Bronchus fibroblast of lung (primary cell): ENCODE results near the gene NDUFS8. TPM values are rescaled to one million over a fixed set of nuclear protein-coding genes. Genes with fewer than 3 reads are reported as not detected.

Source experiments
- total RNA-seq: library from RNA; depleted of rRNA; stranded (reverse); fragments of >200 nt; gene quantifications from 2 replicates; pipeline ENCODE4 v1.2.3, GENCODE V29; 2015

NDUFS8 gene
- total RNA-seq: 277 and 294 TPM in 2 replicates

GRCh38 chr11:68030318-68031143 lies at the start of gene NDUFS8:
Gene NDUFS8, plus strand, starts transcription at chr11:68030681. Its CDS starts 1,471 bp downstream, at chr11:68032152.

DNA sequence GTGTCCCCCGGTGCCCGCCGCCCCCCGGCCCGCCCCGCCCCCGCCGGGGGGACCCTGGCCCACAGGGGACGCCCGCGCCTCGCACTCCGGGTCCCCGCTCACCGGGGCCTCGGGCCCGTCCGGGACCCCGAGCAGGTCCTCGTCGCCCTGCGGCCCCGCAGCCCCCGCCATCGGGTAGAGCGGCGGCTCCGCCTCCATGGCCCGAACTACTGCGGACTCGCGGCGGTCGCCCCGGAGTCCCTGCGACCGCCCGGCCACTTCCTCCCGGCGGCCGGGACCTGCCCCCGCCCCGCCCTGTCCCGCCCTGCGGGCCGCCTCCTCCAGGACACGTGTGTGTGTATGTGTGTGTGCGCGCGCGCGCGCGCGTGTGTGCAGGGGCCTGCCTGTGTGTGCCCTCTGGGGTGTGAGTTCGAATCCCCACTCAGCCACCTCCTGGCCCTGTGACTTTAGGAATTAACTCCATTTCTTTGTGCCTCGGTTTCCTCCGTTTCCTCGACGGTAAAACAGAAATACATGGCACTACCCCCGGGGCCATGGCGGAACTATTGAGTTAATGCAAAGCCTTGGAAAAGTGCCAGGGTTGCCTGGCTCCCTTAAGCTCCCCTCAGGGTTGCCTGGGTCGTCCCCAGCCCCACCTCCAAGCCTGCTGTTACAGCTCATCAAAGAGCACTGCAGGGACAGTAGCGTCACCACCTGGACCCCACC lies 26.5 kb upstream of the NDUFS8 start, which contains the start of gene UNC93B1:
TSS of gene UNC93B1 (minus strand) at position 252 of the 705 bp plus-strand sequence. CDS start at position 198, 54 bp downstream.

DNA sequence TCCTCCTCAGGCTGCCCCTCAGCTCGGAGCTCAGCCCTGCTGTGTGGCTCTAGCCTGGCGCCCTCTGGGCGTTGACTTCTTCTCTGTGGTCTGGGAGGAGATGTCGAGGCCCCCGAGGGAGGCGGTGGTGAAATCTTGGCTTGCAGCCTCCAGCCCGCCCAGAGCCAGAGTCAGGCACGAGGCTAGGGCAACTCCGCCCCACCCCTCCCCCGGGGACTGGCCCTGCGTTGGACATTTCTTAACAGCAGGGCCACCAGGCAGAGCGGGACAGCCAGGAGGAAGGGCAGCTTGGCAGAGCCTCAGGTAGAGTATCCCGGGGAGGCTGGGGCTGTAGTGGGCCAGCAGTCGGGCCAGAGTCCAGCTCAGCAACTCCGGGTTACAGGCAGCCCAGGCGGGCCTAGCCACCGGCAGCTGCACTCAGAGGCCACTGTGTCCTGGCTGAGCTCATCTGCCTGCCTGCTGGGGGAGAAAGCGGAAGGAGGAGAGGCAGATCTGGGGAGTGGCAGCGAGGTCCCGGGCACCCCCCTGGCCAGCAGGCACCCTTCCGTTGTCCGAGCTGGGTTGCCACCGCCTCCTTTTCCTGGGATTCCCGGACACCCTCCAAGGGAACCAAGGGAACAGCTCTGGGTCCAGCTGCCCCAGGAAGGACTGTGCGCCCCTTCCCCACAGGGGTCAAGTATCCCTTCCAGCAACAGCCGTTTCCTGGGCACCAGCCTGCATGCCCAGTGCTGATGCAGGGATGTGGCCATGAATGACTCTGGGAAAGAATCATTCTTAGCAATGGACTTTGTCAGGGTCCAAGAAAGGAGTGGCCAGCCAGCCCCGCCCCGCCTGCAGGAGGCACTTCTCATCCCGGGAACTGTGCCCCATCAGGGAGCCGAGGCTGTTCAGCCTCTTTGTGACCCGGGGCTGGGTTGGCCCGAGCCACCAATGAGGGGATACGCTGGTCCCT lies 20.1 kb upstream of the NDUFS8 start, which contains the start of gene ALDH3B1:
TSS of gene ALDH3B1 (plus strand) at position 238 of the 952 bp plus-strand sequence. CDS start 4,971 bp downstream, outside the sequence.

DNA sequence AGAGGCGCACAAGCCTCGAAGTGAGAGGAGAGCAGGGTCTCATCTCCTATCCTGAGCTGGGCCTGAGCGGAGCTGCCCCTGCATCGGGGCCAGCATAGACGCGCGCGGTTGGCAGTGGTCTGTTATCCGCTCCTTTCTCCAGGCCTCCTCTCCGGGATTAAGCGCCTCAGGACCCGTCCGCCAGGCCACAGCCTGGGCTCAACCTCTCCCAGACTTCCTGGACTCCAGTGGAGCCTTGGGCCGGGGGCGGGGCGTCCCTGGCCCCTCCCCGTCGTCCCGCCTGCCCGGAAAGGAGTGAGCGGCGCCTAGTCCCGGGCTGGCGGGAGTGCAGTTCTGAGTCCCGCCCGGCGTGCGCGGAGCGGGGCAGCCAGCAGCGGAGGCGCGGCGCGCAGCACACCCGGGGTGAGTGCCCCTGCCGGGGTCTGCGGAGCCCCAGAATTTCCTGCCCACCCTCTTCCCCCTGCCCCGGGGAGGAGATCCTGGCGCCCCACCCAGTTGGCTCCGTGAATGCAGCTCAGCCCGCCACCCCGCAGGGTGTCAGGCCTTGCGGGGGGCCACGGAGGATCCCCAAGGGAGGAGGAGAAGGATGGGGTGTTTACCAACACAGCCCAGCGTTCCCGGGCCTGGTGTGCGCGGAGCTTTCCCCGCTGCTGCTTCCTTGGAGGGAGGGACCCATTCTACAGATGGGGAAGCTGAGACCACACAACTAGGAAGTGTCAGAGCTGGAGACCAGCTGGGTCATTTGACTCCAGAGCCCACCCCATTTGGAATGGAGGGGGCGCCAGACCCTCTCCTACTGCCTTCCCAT lies 8.4 kb downstream of the NDUFS8 start, which contains the start of gene TCIRG1:
TSS of gene TCIRG1 (plus strand) at position 308 of the 808 bp plus-strand sequence. CDS start 2,247 bp downstream, outside the sequence.

Other genes with a start within 250 kb of the NDUFS8 start
- 14.9 and 16.6 TPM in 2 replicates for gene UNC93B1, start 26.6 kb upstream of the NDUFS8 start, total RNA-seq
- 41.3 and 48.8 TPM in 2 replicates for gene ALDH3B1, start 20.4 kb upstream of the NDUFS8 start, total RNA-seq
- 99.0 and 101 TPM in 2 replicates for gene TCIRG1, start 8.3 kb downstream of the NDUFS8 start, total RNA-seq
- gene CHKA, start 90.7 kb downstream of the NDUFS8 start, total RNA-seq: 7.2 and 11.3 TPM in 2 replicates
- gene KMT5B, start 182.6 kb downstream of the NDUFS8 start, total RNA-seq: 10.4 and 10.6 TPM in 2 replicates
- 67.8 and 76.0 TPM in 2 replicates for gene C11orf24, start 241.3 kb downstream of the NDUFS8 start, total RNA-seq